K562 (cell line): Measurements from ENCODE around the gene ANAPC2. TPM values are rescaled to one million over a fixed set of nuclear protein-coding genes. Genes with fewer than 3 reads are reported as not detected.
A peak's percentile ranks its signal among the peaks of the same experiment; 100 is the strongest.

Source experiments
- FOS ChIP-seq: IDR thresholded peaks from 3 replicates; pipeline ENCODE4 v1.6.1; 2011; ENCODE audit not compliant: insufficient read length; ENCODE audit errors: extremely low read depth
- GABPA ChIP-seq: fragments of 200-800 bp; sonication (Bioruptor generic); conservative IDR thresholded peaks from 2 replicates; pipeline ENCODE4 v1.6.1; 2016; ENCODE audit warnings: low read depth, missing genetic modification characterization, missing compliant biosample characterization
- GTF2F1 ChIP-seq: IDR thresholded peaks from 2 replicates; pipeline ENCODE4 v1.6.1; 2011; ENCODE audit warnings: low read depth, low read length, improper control_type of control experiment
- HMGN3 ChIP-seq: IDR thresholded peaks from 2 replicates; pipeline ENCODE4 v1.6.1; 2011; ENCODE audit warnings: borderline replicate concordance, low read depth, mild to moderate bottlenecking, mixed read lengths, low read length; ENCODE audit not compliant: insufficient read length; ENCODE audit errors: extremely low read depth
- KDM2B ChIP-seq: fragments of 250-450 bp; sonication (Bioruptor Pico); IDR thresholded peaks from 2 replicates; pipeline ENCODE4 v1.8.0; 2021; ENCODE audit warnings: mild to moderate bottlenecking, moderate library complexity
- MYC ChIP-seq, 2 experiments: fragments of 250-450 bp in 1 of 2; sonication (Bioruptor Pico) in 1 of 2; IDR thresholded peaks; 2 replicates each; pipeline versions ENCODE4 v1.5.1 to v1.6.1; 2012 to 2021; ENCODE audit warnings: low read depth in 2 of 2, borderline replicate concordance in 1 of 2, improper control_type of control experiment in 1 of 2, low read length in 1 of 2, mild to moderate bottlenecking in 1 of 2, moderate library complexity in 1 of 2
- MYNN ChIP-seq, 2 experiments: sonication (generic); formaldehyde crosslinking in 1 of 2; IDR thresholded peaks; 2 replicates each; pipeline versions ENCODE4 v1.5.0 to v1.6.1; 2016 to 2020; ENCODE audit warnings: antibody characterized with exemption in 1 of 2, missing genetic modification reagents in 1 of 2
- NELFE ChIP-seq: IDR thresholded peaks from 2 replicates; pipeline ENCODE4 v1.6.1; 2011; ENCODE audit warnings: mild to moderate bottlenecking; ENCODE audit not compliant: insufficient read depth, insufficient read length
- NR2C2 ChIP-seq, 2 experiments: fragments of 200-800 bp in 1 of 2; sonication (Bioruptor generic) in 1 of 2; sonication (generic) in 1 of 2; formaldehyde crosslinking in 1 of 2; IDR thresholded peaks; 2 replicates each; pipeline versions ENCODE4 v1.6.1 to v1.8.0; 2016 to 2022; ENCODE audit warnings: mild to moderate bottlenecking in 1 of 2, missing compliant biosample characterization in 1 of 2, missing genetic modification characterization in 1 of 2, missing genetic modification reagents in 1 of 2
- NR4A1 ChIP-seq, 2 experiments: fragments of 250-450 bp in 1 of 2; fragments of 450-650 bp in 1 of 2; sonication (Bioruptor Pico) in 1 of 2; IDR thresholded peaks; 2 replicates each; pipeline versions ENCODE4 v1.4.0 to v1.6.1; 2016 to 2020; ENCODE audit warnings: mild to moderate bottlenecking in 2 of 2, missing compliant biosample characterization in 1 of 2, missing genetic modification characterization in 1 of 2, moderate library complexity in 1 of 2
- POLR2B ChIP-seq: fragments of 450-650 bp; IDR thresholded peaks from 2 replicates; pipeline ENCODE4 v1.6.1; 2018; ENCODE audit warnings: low read depth; ENCODE audit not compliant: partially characterized antibody
- RUNX1 ChIP-seq: sonication (generic); IDR thresholded peaks from 2 replicates; pipeline ENCODE4 v1.6.1; 2016; ENCODE audit warnings: antibody characterized with exemption, low read depth
- SIN3B ChIP-seq: fragments of 450-650 bp; IDR thresholded peaks from 2 replicates; pipeline ENCODE4 v1.6.1; 2017; ENCODE audit warnings: low read depth, mild to moderate bottlenecking, moderate library complexity
- YY1 ChIP-seq, 3 experiments: IDR thresholded peaks; 2 replicates each; pipeline ENCODE4 v1.6.1; 2011; ENCODE audit warnings: low read length in 2 of 3, mild to moderate bottlenecking in 2 of 3, moderate library complexity in 2 of 3, borderline replicate concordance in 1 of 3, control low read depth in 1 of 3, low read depth in 1 of 3; ENCODE audit not compliant: insufficient read depth in 3 of 3, insufficient replicate concordance in 2 of 3, control insufficient read depth in 1 of 3, insufficient read length in 1 of 3; ENCODE audit errors: extremely low read depth in 1 of 3
- ZEB2 ChIP-seq: fragments of 450-650 bp; IDR thresholded peaks from 2 replicates; pipeline ENCODE4 v1.6.1; 2016
- polyA plus RNA-seq, 8 experiments: library from polyadenylated mRNA; depleted of rRNA in 4 of 8; stranded (reverse) in 5 of 8; unstranded in 3 of 8; fragments of >200 nt; fragmentation: Nextera tagmentation in 2 of 8; fragmentation: Illumina TruSeq in 1 of 8; extraction: Ambion mirVana in 2 of 8; extraction: Trizol in 1 of 8; gene quantifications; 2 replicates each; pipeline versions ENCODE4 v1.2.1 to v1.2.3, GENCODE V29; 2011 to 2014; ENCODE audit warnings: inconsistent platforms in 1 of 8, missing spikeins in 1 of 8
- total RNA-seq, 7 experiments: library from RNA; depleted of rRNA in 6 of 7; stranded (reverse); fragments of >200 nt in 6 of 7; fragmentation: Illumina TruSeq in 2 of 7; extraction: Trizol in 2 of 7; gene quantifications; 2 replicates each; pipeline versions ENCODE4 v1.2.1 to v1.2.3, GENCODE V29; 2011 to 2021; ENCODE audit warnings: low replicate concordance in 1 of 7
- TF ChIP-seq, protein P1 (sequence below): fragments of 450-650 bp; IDR thresholded peaks from 2 replicates; pipeline ENCODE4 v1.6.1; 2014; ENCODE audit warnings: low read depth, mild to moderate bottlenecking, moderate library complexity, borderline replicate concordance
- TF ChIP-seq, protein P2 (sequence below): fragments of 250-450 bp; sonication (Bioruptor Pico); IDR thresholded peaks from 2 replicates; pipeline ENCODE4 v1.5.0; 2020; ENCODE audit warnings: mild to moderate bottlenecking
- TF ChIP-seq, protein P3 (sequence below): fragments of 450-650 bp; formaldehyde crosslinking; IDR thresholded peaks from 2 replicates; pipeline ENCODE4 v1.4.0; 2022; ENCODE audit warnings: mild to moderate bottlenecking, moderate library complexity

Gene ANAPC2
- total and polyA plus RNA-seq, 9 of the 15 experiments (the other 6 are each of a cell fraction or from before 2014, with no cell fraction given) = 0.11 to 56.5 (median 17.1) TPM; not detected in 1

DNA sequence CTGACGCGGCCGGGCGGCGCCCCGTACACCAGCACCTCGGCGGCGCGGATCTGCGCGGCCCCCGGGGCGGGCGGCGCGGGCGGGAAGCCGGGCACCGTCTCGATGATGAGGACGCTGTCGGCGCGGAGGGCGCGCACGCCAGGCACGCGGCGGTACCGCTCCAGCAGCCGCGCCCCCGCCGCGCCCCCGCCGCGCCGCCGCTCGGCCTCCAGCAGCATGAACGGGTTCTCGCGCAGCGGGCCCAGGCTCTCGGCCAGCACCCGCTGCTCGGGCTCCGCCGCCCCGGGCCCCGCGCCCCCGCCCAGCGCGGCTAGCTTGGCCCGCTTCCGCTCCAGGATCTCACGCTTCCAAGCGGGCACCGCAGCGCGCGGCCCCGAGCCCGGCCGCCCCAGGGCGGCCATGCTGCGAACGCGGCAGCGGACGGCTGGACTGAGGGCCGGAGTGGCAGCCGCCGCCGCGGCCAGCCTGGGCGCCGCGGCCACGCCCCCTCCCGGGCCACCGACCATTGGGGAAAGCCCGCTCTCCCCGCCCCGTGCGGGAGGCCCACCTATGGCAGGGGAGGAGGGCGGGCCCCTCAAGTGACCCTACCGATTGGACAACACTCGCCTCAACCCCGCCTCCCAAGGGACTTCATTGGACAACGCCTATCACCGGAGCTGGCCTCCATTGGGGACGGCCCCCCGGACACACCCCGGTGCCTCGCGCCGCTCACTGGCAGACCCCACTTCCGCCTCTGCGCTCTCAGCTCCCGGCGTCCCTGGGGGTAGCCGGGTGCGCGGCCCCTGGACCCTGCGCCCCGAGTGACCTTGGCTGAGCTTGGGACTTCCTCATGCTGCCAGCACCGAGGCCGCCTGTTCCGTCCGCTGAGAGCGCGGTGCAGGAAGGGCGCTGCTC lies 12.2 kb upstream of the ANAPC2 start, which contains the start of gene TPRN (continued):
- TF ChIP-seq, protein P1, sequence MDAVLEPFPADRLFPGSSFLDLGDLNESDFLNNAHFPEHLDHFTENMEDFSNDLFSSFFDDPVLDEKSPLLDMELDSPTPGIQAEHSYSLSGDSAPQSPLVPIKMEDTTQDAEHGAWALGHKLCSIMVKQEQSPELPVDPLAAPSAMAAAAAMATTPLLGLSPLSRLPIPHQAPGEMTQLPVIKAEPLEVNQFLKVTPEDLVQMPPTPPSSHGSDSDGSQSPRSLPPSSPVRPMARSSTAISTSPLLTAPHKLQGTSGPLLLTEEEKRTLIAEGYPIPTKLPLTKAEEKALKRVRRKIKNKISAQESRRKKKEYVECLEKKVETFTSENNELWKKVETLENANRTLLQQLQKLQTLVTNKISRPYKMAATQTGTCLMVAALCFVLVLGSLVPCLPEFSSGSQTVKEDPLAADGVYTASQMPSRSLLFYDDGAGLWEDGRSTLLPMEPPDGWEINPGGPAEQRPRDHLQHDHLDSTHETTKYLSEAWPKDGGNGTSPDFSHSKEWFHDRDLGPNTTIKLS = no peak
- TF ChIP-seq, protein P2, sequence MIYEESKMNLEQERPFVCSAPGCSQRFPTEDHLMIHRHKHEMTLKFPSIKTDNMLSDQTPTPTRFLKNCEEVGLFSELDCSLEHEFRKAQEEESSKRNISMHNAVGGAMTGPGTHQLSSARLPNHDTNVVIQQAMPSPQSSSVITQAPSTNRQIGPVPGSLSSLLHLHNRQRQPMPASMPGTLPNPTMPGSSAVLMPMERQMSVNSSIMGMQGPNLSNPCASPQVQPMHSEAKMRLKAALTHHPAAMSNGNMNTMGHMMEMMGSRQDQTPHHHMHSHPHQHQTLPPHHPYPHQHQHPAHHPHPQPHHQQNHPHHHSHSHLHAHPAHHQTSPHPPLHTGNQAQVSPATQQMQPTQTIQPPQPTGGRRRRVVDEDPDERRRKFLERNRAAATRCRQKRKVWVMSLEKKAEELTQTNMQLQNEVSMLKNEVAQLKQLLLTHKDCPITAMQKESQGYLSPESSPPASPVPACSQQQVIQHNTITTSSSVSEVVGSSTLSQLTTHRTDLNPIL (CRISPR knock-in tag) = no peak
- peak; percentile 94 for TF ChIP-seq HMGN3
- TF ChIP-seq GABPA (tag) = peak; percentile 84
- no peak for TF ChIP-seq NR2C2 (CRISPR knock-in tag; IDR thresholded peaks at IDR 0.05)
- peak; percentile 49; the same call in 1 of the 2 replicates for TF ChIP-seq NR2C2 (tag; IDR thresholded peaks at IDR 0.05)
- peak; percentile 43; the same call in 1 of the 2 replicates for TF ChIP-seq MYNN (IDR thresholded peaks at IDR 0.05)
- TF ChIP-seq MYNN (CRISPR knock-in tag; IDR thresholded peaks at IDR 0.05) = no peak
- peak; percentile 97 for TF ChIP-seq FOS
- TF ChIP-seq KDM2B (CRISPR knock-in tag) = peak; percentile 78; the same call in 1 of the 2 replicates
- peak; percentile 62 to 95 (median 92) for TF ChIP-seq YY1 (IDR thresholded peaks at IDR 0.05; ENCODE audit: borderline replicate concordance in 1 of 3, control insufficient read depth in 1 of 3, extremely low read depth in 1 of 3, insufficient read depth in 3 of 3, insufficient read length in 1 of 3, insufficient replicate concordance in 2 of 3, low read depth in 1 of 3, low read length in 2 of 3)
- peak; percentile 68 for TF ChIP-seq SIN3B
- TF ChIP-seq, protein P3, sequence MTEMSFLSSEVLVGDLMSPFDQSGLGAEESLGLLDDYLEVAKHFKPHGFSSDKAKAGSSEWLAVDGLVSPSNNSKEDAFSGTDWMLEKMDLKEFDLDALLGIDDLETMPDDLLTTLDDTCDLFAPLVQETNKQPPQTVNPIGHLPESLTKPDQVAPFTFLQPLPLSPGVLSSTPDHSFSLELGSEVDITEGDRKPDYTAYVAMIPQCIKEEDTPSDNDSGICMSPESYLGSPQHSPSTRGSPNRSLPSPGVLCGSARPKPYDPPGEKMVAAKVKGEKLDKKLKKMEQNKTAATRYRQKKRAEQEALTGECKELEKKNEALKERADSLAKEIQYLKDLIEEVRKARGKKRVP (CRISPR knock-in tag) = 0 out of 2 replicates have a peak, but pooled peaks have one; percentile 19
- TF ChIP-seq ZEB2 = no peak
- TF ChIP-seq NELFE = no peak
- no peak for TF ChIP-seq RUNX1
- TF ChIP-seq NR4A1 (CRISPR knock-in tag; IDR thresholded peaks at IDR 0.05) = no peak
- no peak for TF ChIP-seq NR4A1 (tag; IDR thresholded peaks at IDR 0.05)
- peak; percentile 51; the same call in 1 of the 2 replicates for TF ChIP-seq GTF2F1
- peak; percentile 59 for TF ChIP-seq MYC (IDR thresholded peaks at IDR 0.05; ENCODE audit: low read depth, low read length)
- no peak for TF ChIP-seq MYC (CRISPR knock-in tag; IDR thresholded peaks at IDR 0.05; ENCODE audit: borderline replicate concordance, low read depth)
- peak; percentile 76 for TF ChIP-seq POLR2B
